NCI-H510A (cell line): Measurements from ENCODE around the gene FOXD4.
"Not testable (repeated sequence)": the region's sequence is repeated elsewhere in the genome, so short reads cannot be mapped to it uniquely, and the experiment has no call there.

Source experiments
- DNase-seq: peaks from one replicate; lab custom pipeline; 2025; lab: John Stamatoyannopoulos, UW

The FOXD4 gene

GRCh38 chr9:117995-118467 lies at the start of gene FOXD4:
FOXD4 (minus strand) TSS chr9:118417; CDS start chr9:118119, 298 bp downstream.
- not testable (repeated sequence) for DNase-seq

DNA sequence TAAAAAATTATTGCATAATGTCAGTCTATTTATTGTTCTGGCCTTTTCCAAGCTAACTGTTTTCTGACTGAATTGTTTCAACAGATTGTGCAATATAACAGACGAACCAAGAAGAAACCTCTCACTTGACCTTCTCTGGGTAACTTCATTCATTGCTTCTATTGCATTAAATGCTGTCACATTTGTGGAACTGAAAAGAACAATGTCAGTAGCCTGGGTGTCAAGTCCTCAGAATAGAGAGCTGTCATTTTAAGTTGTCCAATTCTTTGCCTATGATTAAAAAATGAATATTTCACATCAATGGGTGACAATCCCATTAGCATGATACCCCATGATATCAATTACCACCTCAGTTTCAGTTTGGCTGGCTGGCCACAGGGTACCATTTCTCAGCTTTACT lies 41.7 kb upstream of the FOXD4 start:
- not testable (repeated sequence) for DNase-seq

DNA sequence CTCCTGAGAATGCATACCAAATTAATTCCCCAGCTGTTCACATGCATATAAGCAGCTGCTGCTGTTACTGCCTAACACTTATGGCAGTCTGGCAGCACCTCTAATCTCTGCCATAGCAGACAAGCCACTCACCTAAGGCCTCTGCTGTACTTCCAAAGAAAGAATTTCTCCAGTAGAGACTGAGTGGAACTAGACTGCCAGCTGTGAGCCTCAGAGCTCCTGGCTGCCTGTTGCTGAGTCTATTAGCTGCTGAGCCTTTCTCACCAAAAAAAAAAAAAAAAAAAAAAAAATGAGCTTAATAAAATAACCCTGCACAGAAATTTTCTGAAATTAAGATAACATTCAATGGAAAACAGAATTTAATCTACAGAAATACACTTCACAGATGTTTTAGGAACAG lies 33.0 kb upstream of the FOXD4 start:
- DNase-seq: not testable (repeated sequence)

DNA sequence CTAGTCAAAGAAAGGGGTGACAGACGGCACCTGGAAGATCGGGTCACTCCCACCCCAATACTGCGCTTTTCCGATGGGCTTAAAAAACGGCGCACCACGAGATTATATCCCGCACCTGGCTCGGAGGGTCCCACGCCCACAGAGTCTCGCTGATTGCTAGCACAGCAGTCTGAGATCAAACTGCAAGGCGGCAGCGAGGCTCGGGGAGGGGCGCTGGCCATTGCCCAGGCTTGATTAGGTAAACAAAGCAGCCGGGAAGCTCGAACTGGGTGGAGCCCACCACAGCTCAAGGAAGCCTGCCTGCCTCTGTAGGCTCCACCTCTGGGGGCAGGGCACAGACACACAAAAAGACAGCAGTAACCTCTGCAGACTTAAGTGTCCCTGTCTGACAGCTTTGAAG lies 21.7 kb upstream of the FOXD4 start:
- not testable (repeated sequence) for DNase-seq

GRCh38 chr9:117144-117994 lies 848 bp downstream of the FOXD4 start:
- DNase-seq: not testable (repeated sequence)

DNA sequence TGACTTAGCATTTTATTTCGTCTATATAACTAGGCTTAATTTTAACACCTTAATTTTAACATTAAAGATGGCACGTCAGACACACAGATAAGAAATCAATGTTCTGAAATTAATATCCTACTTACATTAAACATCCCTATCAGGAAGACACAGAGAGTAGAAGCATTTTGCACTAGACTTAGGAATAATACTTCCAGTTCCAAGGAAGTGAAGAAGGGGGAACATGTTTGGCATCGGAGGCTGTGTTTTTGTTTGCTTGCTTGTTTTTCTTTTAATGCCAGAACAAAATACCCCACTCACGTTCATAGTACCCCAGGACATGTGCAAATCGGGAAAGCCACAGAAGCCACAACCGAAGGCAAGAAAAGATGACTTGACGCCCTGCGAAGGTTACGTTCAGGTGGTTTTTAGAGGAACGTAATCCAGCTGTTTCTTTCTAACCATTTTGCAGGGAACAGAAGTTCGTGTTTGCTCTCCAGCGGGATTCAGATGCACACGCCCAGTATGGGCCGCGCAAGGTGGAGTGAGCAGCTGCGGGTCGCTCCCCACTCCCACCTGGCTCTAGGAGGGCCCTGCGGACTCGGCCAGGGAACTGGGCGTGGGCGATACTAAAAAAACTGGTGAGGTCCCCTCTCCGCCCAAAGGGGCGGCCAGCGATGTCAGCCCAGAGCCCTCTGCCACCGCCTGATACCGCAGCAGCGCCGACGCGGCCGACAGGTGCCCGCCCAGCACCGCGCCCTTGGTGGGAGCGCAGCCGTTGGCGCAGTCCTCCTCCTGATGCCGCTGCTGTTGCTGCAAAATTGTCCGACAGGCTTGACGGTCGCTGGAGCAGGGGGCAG lies 1.8 kb downstream of the FOXD4 start:
- DNase-seq: not testable (repeated sequence)

DNA sequence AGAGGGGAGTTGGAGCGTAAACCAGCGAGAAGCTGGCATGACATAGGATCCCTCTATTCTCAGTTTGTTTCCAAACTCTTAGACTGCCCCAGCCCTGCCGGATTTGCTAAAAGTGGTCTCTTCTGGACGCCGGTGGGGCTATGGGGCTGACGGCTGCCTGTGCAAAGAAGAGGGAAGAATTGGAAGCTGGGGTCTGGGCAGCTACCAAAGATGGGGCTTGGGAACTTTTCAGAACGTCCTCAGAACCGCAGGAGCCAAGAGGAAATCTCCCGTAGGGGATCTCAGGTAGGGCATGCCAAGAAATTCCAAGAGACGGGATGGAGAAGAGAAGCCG lies 3.1 kb downstream of the FOXD4 start:
- not testable (repeated sequence) for DNase-seq

DNA sequence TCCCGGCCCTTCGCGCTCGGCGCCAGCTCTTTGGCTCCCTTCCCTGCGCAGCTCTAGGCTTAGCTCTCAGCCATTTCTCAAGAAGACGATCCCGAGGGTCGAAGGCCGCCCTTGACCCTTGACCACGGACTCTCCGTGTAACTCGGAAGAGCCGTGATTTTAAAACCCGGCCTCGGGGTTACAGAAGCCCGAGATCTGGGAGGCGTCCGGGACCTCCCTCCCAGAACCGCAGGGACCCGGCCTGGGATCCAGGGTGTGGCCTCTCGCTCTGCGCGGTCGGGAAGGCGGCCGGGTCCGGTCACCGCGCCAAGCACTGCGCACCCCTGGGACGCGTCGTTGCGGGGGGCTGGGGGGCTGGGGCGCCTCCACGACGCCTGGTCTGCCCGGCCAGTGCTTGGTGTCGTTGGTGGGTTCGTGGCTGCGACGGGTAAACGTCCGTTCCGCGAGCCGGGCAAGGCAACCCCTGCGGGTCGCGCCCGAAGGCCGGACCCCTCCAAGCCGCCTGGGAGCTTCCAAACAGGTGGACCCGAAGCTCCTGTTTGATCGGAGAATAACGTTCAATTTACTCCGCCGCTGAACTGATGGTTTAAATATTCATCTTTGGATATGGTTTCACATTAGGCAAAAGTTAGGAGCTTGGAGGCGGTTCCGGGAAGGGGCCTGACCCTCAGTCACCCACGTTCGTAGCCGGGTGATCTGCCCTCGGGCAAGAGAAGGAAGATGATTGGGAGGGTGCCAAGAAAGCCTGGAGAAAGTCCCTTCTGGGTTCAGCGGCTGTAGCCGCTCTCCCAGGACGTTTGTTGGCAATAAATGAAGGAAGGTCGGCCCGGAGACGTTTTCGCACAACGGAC lies 3.7 kb downstream of the FOXD4 start:
- not testable (repeated sequence) for DNase-seq

DNA sequence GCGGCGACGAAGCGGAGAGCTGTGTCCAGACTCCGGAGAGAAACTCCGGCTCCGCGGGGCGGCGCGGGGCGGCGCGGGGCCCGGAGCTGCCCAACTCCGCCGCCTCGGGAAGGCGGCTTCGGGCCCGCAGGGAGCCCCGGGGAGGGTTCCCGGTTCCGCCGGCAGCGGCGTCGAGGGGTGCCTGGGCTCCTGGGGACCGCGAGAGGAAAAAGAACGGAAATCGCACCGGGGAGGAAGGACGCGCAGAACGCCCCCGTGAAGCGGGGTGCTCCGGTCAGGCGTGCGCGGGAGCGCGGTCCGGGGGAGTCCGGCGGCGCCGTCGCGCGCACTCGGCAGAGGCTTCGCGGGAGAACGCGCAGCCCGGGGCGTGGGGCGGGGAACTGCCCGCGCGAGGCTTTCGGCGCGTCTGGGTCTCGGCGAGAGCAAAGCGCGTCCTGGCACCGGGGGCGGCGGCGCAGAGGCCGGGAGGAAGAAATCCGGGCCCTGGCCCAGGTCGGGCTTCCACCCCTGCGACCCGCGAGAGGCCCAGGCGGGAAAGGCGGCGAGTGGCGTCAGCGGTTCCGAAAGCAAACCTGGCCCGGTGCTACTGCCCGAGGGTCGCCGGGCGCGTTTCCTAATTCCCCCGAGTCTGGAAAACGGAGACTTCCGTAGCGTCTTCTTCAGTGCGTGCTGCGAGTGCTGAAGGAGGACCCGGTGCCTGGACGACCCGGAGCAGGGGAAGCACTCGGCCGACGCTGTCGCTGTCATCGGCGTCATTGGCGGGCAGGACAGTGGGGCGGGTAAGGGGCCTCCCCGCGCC lies 4.5 kb downstream of the FOXD4 start:
- not testable (repeated sequence) for DNase-seq

- DNase-seq: not testable (repeated sequence)
Measured at GRCh38 chr9:112589-113467, 5.4 kb downstream of the FOXD4 start.

GRCh38 chr9:110672-111071 lies 7.5 kb downstream of the FOXD4 start:
- DNase-seq: not testable (repeated sequence)

- DNase-seq: not testable (repeated sequence)
Measured at GRCh38 chr9:109540-109939, 8.7 kb downstream of the FOXD4 start.

GRCh38 chr9:108742-109495 lies 9.3 kb downstream of the FOXD4 start:
- DNase-seq: not testable (repeated sequence)

DNA sequence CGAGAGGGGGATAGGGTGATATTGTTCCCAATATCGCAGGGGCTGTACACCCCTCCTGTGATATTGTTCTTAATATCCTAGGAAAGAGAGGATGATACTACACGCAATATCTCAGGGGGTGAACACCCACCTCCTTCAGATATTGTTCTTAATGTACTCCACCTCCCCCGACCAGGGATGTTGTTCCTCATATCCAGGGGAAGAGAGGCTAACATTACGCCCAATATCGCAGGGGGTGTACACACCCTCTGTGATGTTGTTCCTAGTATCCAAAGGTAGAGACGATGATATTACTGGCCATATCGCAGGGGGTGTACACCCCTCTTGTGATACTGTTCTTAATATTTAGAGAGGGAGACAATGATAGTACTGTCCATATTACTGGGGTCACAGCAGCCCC lies 12.2 kb downstream of the FOXD4 start:
- not testable (repeated sequence) for DNase-seq

DNA sequence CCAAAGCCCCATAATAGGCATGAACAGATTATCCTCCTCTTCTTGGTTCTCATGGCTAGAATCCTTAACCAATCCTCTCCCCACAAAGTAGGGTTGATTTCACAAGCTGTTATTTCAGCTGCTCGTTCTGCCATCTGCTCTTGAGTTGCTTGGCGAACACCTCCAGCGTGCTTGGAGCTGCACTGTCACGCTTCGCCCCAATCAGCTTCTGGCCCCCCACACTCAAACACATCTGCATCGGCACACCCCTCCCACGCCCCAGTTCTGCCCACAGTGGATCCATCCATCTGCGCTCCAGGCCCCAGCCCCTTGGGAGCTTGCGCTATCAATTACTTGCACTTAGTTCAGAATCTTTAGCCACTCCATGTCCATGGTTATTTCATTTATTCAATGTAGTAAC lies 17.8 kb downstream of the FOXD4 start:
- not testable (repeated sequence) for DNase-seq

DNA sequence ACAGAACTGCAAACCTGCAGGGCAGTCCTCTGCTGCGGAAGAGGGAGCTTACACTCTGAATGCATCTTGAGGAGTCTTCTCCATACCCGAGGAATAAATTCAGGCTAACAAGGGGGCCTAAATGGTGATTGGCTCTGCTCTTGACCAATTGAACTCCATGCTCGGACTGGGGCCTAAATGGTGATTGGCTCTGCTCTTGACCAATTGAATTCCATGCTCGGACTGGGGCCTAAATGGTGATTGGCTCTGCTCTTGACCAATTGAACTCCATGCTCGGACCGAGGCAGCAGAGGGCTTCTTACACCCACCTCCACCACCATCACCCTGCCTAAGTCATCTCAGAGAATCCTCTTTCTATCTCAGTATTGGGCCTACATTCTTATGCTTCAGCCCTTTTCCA lies 18.4 kb downstream of the FOXD4 start:
- not testable (repeated sequence) for DNase-seq

DNA sequence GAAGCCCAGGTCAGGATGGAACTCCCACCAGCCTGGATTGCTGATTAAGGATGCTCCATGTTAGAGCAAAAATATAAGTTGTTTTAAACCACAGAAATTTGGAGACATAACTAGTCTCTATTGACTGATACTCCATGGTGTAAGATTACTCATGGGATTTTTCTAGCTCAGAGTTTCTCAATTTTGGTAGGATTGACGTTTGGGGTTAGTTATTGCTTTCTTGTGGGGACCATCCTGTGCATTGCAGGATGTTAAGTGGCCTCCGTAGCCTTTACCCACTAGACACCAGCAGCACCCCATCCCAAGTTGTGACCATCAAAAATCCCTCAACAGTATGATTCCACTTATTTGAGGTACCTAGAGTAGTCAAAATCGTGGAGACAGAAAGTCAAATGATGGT lies 19.4 kb downstream of the FOXD4 start:
- not testable (repeated sequence) for DNase-seq

DNA sequence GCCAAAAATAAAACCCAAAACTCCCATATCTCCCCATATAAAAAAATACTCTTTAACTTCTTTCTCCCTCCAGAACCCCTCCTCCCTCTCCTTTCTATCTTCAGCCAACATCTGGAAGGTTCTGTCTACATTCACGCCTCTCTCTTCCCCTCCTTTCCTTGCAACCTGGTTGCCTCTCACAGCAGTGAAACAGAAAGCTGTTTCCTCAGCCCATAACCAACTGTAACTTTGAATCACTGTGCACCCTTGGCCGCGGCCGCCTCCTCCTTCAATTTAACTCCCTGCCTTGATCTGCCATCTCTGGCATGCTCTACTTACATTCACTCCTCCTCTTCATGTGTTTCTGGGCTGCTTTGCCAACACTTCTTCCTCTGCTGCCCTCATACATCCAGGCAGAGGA lies 23.2 kb downstream of the FOXD4 start:
- DNase-seq: not testable (repeated sequence)

DNA sequence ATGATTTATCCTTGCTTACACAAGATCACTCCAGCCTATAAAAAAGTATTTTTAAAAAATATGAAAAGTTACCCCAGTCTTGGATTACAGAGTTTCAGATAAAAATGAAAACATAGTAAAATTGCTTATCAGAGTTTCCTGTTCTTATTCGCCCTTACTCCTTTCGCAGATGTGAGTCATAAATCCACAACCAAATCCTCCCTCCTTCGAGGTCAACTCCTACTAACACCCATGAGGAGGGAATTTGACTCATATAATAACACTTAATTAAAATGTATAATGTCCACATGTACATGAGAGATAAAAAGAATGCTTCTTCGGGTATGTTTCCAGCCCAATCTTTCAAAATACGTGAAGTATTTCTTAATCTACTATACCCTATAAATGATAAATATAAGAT lies 23.9 kb downstream of the FOXD4 start:
- not testable (repeated sequence) for DNase-seq
